Large intestine (tissue), 3 donors: ENCODE results near the gene MYL9. TPM values are rescaled to one million over a fixed set of nuclear protein-coding genes. Genes with fewer than 3 reads are reported as not detected.
A peak's percentile ranks its signal among the peaks of the same experiment; 100 is the strongest.
"Not testable (repeated sequence)": the region's sequence is repeated elsewhere in the genome, so short reads cannot be mapped to it uniquely, and the experiment has no call there.

Source experiments
- DNase-seq, 2 donors: peaks; one replicate each; pipeline versions ENCODE4 v3.0.0 to v3.0.0-alpha.2; 2013
- H3K27ac ChIP-seq: one replicate; pipeline ENCODE4 v1.5.1; 2013; ENCODE audit warnings: low read length
- H3K27me3 ChIP-seq: 2 replicates; pipeline ENCODE4 v1.6.1; 2013; ENCODE audit warnings: low read length; ENCODE audit not compliant: control insufficient read depth, insufficient read depth
- H3K36me3 ChIP-seq: 2 replicates; pipeline ENCODE4 v1.6.1; 2013; ENCODE audit warnings: low read length; ENCODE audit not compliant: control insufficient read depth, insufficient read depth
- H3K4me1 ChIP-seq: one replicate; pipeline ENCODE4 v1.6.1; 2013; ENCODE audit warnings: low read length; ENCODE audit not compliant: control insufficient read depth, insufficient read depth
- H3K4me3 ChIP-seq: one replicate; pipeline ENCODE4 v1.5.1; 2013; ENCODE audit warnings: low read length
- H3K9me3 ChIP-seq: one replicate; pipeline ENCODE4 v1.6.1; 2013; ENCODE audit warnings: mild to moderate bottlenecking, low read depth, low read length, moderate library complexity; ENCODE audit not compliant: control insufficient read depth
- WGBS: methylation state at CpG from one replicate; pipeline ENCODE4 v1.1.5; 2013; ENCODE audit warnings: low lambda C conversion rate; ENCODE audit not compliant: insufficient coverage; 5-methylcytosine and 5-hydroxymethylcytosine counted together
- polyA plus RNA-seq: library from polyadenylated mRNA; unstranded; fragments of 120-200 nt; gene quantifications from one replicate; pipeline ENCODE4 v1.2.1, GENCODE V29; 2013

MYL9 gene
- polyA plus RNA-seq, 1 donor: 537 TPM

DNA sequence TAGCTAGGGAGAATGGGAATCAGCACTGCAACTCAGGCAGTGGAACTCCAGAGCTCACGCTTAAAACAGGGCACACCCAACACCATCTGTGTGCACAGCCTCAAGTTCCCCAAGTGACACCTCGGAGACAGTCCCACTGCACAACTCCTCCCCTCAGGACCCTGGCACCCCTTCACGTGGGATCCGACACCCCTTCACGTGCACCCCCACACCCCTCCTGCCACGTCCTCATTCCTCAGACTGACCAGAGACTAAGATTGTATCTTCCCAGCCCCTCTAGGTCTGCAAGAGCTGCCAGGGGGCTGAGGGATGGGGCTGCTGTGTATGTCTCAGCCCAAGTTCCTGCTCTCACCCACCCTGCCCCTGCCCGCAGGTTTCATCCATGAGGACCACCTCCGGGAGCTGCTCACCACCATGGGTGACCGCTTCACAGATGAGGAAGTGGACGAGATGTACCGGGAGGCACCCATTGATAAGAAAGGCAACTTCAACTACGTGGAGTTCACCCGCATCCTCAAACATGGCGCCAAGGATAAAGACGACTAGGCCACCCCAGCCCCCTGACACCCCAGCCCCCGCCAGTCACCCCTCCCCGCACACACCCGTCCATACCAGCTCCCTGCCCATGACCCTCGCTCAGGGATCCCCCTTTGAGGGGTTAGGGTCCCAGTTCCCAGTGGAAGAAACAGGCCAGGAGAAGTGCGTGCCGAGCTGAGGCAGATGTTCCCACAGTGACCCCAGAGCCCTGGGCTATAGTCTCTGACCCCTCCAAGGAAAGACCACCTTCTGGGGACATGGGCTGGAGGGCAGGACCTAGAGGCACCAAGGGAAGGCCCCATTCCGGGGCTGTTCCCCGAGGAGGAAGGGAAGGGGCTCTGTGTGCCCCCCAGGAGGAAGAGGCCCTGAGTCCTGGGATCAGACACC, 7.6 kb downstream of the MYL9 start:
- no peak overlapping the region for H3K4me3 ChIP-seq
- no peak for DNase-seq
- no CpG with 5 or more reads among the region's 23 CpGs for WGBS
- H3K27ac ChIP-seq: no peak overlapping the region
- H3K9me3 ChIP-seq: no peaks in the 10 kb centered on the region
- peaks cover 8% of the 10 kb centered on the region for H3K4me1 ChIP-seq
- peaks cover 41% of the 10 kb centered on the region for H3K36me3 ChIP-seq
- no peaks in the 10 kb centered on the region for H3K27me3 ChIP-seq

DNA sequence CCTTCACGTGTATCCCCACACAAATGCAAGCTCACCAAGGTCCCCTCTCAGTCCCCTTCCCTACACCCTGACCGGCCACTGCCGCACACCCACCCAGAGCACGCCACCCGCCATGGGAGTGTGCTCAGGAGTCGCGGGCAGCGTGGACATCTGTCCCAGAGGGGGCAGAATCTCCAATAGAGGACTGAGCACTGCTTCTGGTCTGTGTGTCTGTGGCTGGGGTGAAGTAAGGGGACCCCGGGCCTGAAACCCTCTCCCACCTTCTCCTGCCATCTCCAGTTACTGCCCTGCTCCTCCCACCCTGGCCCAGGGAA, 8.3 kb downstream of the MYL9 start:
- Histone ChIP-seq H3K36me3 (peaks cover 39% of the 10 kb centered on the region), H3K4me3 (no peak overlapping the region), H3K4me1 (peaks cover 1% of the 10 kb centered on the region), H3K27ac (no peak overlapping the region), H3K9me3 (no peaks in the 10 kb centered on the region), H3K27me3 (no peaks in the 10 kb centered on the region)
- no peak for DNase-seq
- no CpG with 5 or more reads among the region's 9 CpGs for WGBS

DNA sequence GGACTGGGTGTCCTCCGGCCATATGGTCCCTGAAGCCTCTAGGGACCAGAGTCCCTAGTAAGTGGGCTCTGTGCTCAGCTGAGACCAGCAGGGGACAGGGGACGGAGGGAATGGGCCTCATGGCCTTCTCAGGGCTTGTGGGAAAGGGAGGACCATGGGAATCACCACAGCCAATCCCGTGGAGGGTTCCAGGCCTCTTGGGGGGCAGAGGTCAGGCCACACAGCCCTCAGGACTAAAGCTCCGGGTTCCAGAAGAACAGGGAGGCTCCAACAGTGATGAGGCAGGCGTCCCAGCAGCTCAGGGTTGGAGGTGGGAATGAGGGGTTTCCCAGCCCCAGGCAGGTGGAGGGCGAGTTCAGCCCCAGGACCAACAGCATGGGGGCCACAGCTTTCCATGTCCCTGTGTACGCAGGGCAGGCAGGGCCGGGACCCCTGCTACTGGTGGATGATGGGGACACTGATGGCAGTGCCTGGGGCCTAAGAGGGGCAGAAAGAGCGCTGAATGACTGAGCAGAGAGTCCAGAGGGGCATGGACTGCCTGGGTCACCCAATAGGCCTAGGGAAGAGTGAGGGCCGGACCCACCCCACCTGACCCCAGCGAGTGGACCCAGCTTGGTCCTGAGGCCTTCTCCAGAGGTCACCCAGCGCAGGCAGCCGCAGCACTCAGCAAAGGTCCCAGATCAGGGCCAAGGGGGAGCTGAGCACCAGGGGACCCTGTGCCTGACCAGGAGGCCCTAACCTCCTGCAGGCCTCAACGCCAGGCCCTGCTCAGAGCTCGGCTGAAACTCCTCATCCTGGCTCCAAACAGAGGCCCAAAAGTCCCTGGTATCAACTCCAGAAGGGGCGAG, 8.8 kb downstream of the MYL9 start:
- H3K4me1 ChIP-seq: no peaks in the 10 kb centered on the region
- peaks cover 34% of the 10 kb centered on the region for H3K36me3 ChIP-seq
- WGBS: no CpG with 5 or more reads among the region's 16 CpGs
- H3K27ac ChIP-seq: no peak overlapping the region
- no peaks in the 10 kb centered on the region for H3K27me3 ChIP-seq
- H3K4me3 ChIP-seq: no peak overlapping the region
- no peaks in the 10 kb centered on the region for H3K9me3 ChIP-seq
- DNase-seq: no peak

- Histone ChIP-seq H3K27me3 (no peaks in the 10 kb centered on the region), H3K36me3 (peaks cover 33% of the 10 kb centered on the region), H3K4me3 (no peak overlapping the region), H3K4me1 (no peaks in the 10 kb centered on the region), H3K27ac (no peak overlapping the region), H3K9me3 (no peaks in the 10 kb centered on the region)
- WGBS: no CpG with 5 or more reads among the region's 15 CpGs
- no peak for DNase-seq
These were observed 9.5 kb downstream of the MYL9 start for GRCh38 chr20:36550790-36551299.

GRCh38 chr20:36555248-36555647, 13.9 kb downstream of the MYL9 start:
- no peak for DNase-seq
- H3K36me3 ChIP-seq: no peaks in the 10 kb centered on the region
- H3K27me3 ChIP-seq: no peaks in the 10 kb centered on the region
- no peak overlapping the region for H3K27ac ChIP-seq
- WGBS: no CpG with 5 or more reads among the region's 2 CpGs
- no peak overlapping the region for H3K4me3 ChIP-seq
- peaks cover 2% of the 10 kb centered on the region for H3K4me1 ChIP-seq
- no peaks in the 10 kb centered on the region for H3K9me3 ChIP-seq

GRCh38 chr20:36562724-36563123, 21.4 kb downstream of the MYL9 start:
- H3K4me3 ChIP-seq: no peak overlapping the region
- H3K36me3 ChIP-seq: no peaks in the 10 kb centered on the region
- H3K27me3 ChIP-seq: no peaks in the 10 kb centered on the region
- peaks cover 23% of the 10 kb centered on the region for H3K9me3 ChIP-seq
- peaks cover 18% of the 10 kb centered on the region for H3K4me1 ChIP-seq
- WGBS: 100% methylated on average over 1 of the region's 2 CpGs
- DNase-seq: no peak
- peak overlapping the region; percentile 95 for H3K27ac ChIP-seq

DNA sequence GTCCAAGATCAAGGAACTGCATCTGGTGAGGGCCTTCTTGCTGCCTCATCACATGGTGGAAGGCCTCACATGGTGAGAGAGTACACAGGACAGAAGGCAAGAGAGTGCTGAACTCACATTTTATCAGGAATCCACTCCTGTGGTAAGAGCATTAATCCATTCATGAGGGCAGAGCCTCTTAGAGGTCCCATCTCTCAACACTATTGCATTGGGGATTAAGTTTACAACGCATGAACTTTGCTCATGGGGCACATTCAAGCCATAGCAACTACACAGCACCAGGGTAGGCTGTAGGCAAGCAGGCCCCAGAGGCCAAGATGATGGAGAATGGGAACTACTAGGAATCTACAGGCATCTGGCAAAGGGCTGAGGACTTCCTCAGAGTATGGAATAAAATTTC, 22.1 kb downstream of the MYL9 start:
- DNase-seq: peak; percentile 90 to 95
- Histone ChIP-seq H3K27ac (peak overlapping the region; percentile 95), H3K4me3 (no peak overlapping the region)

DNA sequence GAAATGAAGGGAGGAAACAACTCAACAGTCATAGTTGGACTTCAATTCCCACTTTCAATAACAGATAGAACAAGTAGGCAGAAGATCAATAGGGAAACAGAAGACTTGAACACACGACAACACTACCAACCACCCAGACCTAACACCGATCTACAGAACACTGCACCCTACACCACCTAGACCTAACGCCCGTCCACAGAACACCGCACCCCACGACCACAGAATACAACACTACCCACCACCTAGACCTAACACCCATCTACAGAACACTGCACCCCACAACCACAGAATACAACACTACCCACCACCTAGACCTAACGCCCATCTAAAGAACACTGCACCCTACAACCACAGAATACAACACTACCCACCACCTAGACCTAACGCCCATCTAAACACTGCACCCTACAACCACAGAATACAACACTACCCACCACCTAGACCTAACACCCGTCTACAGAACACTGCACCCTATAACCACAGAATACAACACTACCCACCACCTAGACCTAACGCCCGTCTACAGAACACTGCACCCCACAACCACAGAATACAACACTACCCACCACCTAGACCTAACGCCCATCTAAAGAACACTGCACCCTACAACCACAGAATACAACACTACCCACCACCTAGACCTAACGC, 22.9 kb downstream of the MYL9 start:
- H3K27me3 ChIP-seq, DNase-seq, H3K36me3 ChIP-seq, H3K4me3 ChIP-seq: not testable (repeated sequence)
- H3K9me3 ChIP-seq: peaks cover 23% of the 10 kb centered on the region
- peaks cover 18% of the 10 kb centered on the region for H3K4me1 ChIP-seq
- H3K27ac ChIP-seq: peak overlapping the region; percentile 95
- no CpG with 5 or more reads among the region's 13 CpGs for WGBS

More for the DNA sequence above, 22.1 kb downstream of the MYL9 start:
- Histone ChIP-seq H3K36me3 (no peaks in the 10 kb centered on the region), H3K9me3 (peaks cover 23% of the 10 kb centered on the region), H3K27me3 (no peaks in the 10 kb centered on the region), H3K4me1 (peaks cover 18% of the 10 kb centered on the region)
- no CpG with 5 or more reads among the region's 1 CpG for WGBS

GRCh38 chr20:36564726-36565121, 23.4 kb downstream of the MYL9 start:
- 92% methylated on average over 3 of the region's 6 CpGs for WGBS
- not testable (repeated sequence) for H3K27me3 ChIP-seq, DNase-seq, H3K36me3 ChIP-seq, H3K27ac ChIP-seq, H3K4me3 ChIP-seq
- Histone ChIP-seq H3K4me1 (peaks cover 18% of the 10 kb centered on the region), H3K9me3 (peaks cover 23% of the 10 kb centered on the region)

GRCh38 chr20:36565520-36565919, 24.2 kb downstream of the MYL9 start:
- H3K4me1 ChIP-seq: peaks cover 18% of the 10 kb centered on the region
- H3K4me3 ChIP-seq: no peak overlapping the region
- peaks cover 23% of the 10 kb centered on the region for H3K9me3 ChIP-seq
- H3K36me3 ChIP-seq: no peaks in the 10 kb centered on the region
- 100% methylated on average over 1 of the region's 3 CpGs for WGBS
- no peaks in the 10 kb centered on the region for H3K27me3 ChIP-seq
- no peak for DNase-seq
- no peak overlapping the region for H3K27ac ChIP-seq
